ENCODE results near the gene ARID3A.
"Not testable (repeated sequence)": the region's sequence is repeated elsewhere in the genome, so short reads cannot be mapped to it uniquely, and the experiment has no call there.

The ARID3A gene

DNA sequence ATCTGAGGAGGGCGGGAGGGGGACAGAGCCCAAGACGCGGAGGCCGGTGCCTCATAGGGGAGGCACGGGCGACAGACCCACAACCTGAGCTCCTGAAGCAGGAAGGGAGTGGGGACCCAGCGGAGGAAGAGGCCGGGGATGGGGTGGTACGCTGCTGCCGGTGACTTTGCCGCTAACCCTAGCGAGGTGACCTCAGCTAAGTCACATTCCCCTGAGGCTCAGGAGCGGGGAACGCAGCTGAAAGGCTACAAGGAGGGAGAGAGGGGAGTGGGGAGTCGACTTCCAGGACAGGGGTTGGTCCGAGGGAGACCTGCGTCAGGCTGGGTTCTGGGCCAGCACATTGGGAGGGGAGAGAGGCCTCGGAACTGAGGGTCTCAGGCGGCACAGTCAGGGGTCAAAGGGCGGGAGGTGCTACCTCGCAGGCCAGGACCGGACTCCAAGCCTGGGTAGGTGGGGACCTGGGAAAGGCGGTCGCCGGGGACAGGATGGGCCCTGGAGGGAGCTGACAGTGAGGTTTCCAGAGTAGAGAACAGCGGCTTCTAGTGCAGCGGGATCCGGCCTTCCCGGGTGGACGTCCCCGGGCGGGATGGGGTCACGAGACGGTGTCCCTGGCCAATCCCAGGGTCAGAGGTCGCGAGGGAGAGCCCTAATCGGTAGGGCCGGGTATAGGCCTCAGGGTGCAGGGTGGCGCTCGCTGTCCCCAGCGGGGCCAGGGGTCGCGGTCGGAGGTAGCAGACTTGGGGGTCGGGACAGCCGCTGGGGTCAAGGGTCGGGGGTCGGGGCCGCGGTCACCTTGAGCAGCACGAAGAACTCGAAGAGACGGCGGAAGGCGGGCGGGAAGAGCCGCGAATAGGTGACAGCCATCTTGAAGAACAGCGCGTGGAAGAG lies 94.4 kb downstream of the ARID3A start:
- no peak for FAIRE-seq

DNA sequence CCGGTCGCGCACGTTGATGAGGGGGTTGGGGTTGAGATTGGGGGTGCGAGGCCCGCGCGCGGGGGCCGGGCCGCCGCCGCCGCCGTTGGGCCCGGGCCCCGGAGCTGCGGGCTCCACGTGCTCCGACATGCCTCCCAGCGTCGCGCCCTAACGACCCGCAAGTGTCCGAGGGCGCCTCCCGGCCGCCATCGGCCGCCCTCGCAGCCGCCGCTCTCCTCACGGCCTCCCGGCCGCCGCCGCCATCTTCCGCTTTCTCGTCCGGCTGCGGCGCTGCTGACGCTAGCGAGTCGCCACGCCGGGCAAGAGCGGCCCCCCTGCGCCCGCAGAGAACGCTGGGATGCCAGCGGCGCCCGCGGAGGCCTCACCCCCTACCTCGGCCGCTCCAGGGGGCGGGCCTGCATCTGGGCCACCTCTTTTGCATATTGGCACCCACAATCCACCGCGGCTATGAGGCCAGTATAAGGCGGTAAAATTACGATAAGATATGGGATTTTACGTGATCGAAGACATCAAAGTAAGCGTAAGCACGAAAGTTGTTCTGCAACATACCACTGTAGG lies 95.1 kb downstream of the ARID3A start, which contains the start of gene TMEM259:
Gene TMEM259, minus strand, starts transcription at position 256 of the 558 bp plus-strand sequence. Its CDS starts 127 bp downstream, at position 129.
- FAIRE-seq: peak; percentile 88

DNA sequence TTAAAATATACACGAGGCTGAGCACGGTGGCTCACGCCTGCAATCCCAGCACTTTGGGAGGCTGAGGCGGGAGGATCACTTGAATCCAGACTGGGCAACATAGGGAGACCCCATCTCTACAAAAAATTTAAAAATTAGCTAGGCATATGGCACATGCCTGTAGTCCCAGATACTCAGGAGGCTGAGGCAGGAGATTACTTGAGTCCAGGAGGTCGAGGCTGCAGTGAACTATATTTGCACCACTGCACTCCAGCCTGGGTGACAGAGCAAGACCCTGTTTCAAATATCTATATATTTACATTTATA lies 98.0 kb downstream of the ARID3A start:
- not testable (repeated sequence) for FAIRE-seq

DNA sequence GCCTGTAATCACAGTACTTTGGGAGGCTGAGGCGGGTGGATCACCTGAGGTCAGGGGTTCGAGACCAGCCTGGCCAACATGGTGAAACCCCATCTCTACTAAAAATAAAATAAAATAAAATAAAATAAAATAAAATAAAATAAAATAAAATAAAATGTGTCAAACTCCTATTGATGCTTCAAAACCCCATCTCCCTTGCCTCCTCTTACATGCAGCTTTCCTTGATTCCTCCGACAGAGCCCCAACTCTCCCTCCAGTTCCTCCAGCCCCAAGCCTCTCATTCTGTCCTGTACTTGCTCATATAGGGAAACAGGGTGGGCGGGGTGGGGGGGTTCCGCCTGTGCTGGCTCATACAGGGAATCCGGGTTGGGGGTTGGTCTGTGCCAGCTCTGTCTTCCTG lies 99.2 kb downstream of the ARID3A start:
- FAIRE-seq: not testable (repeated sequence)
